KG1 (cell line): ENCODE data around the gene ZCCHC8.
"Not testable (repeated sequence)": the region's sequence is repeated elsewhere in the genome, so short reads cannot be mapped to it uniquely, and the experiment has no call there.

Source experiments
- DNase-seq: peaks from one replicate; lab custom pipeline; 2025; lab: John Stamatoyannopoulos, UW

Gene ZCCHC8

DNA sequence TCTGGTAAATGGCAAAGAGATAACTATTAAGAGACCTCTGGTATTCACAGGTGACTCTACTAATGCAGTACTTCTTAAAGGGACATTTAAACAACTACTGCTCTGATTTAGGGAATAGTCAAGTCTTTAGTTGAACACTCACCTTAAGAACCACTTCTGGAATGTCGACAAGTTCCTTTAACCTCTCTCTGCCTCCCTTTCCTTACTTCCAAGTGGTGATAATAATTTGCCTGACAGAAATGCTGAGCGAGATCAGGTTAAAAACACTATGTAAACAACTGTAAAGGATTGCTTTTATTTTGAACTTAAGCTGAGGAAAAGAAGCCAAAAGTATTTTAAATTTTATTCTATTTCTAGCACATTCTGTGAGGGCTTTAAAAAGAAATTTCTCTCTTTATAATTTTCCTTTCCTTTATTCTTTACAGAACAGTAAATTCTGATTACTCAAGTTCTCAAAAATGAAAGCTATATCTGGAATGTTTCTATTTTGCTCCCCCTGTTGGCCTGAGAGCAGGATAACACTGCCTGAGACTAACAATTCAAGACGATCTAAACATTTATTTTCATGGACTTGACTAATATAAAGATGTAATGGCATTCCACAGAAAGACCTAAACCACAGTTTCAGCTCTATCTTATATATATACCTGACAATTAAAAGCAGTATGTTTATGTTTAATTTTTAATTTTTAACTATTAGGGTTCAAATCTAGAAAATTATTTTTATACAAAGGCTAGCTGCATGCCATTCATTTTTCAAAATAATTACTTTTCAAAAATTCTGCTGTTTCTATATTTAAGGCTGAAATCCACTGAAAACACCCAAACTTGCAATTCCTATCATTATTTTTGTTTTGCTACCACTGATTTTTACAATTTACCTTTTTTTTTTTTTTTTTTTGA lies 29.2 kb downstream of the ZCCHC8 start:
- DNase-seq: no peak

DNA sequence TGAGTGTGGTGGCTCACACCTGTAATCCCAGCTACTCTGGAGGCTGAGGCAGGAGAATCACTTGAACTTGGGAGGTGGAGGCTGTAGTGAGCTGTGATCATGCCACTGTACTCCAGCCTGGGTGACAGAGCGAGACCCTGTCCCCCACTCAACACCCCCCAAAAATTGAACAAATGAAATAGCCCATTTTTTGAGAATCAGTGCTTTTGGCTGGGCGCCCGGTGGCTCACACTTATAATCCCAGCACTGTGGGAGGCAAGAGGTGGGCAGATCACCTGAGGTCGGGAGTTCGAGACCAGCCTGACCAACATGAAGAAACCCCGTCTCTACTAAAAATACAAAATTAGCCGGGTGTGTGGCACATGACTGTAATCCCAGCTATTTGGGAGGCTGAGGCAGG lies 30.2 kb downstream of the ZCCHC8 start:
- DNase-seq: not testable (repeated sequence)

DNA sequence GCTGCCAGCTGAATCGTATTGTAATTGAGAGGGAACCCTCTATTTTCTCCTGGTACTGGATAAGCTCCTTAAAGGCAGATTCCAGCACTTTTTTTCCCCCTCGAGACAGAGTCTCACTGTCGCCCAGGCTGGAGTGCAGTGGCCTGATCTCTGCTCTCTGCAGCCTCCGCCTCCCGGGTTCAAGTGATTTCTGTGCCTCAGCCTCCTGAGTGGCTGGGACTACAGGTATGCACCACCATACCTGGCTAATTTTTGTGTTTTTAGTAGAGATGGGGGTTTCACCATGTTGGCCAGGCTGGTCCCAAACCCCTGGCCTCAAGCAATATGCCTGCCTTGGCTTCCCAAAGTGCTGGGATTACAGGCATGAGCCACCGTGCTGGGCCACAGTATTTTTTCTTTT lies 30.9 kb downstream of the ZCCHC8 start:
- not testable (repeated sequence) for DNase-seq

GRCh38 chr12:122467983-122468382 lies 32.7 kb downstream of the ZCCHC8 start:
- no peak for DNase-seq

- not testable (repeated sequence) for DNase-seq
Measured at GRCh38 chr12:122464317-122465042, 36.3 kb downstream of the ZCCHC8 start.

- DNase-seq: no peak
Measured at GRCh38 chr12:122460641-122461040, 40.1 kb downstream of the ZCCHC8 start.

DNA sequence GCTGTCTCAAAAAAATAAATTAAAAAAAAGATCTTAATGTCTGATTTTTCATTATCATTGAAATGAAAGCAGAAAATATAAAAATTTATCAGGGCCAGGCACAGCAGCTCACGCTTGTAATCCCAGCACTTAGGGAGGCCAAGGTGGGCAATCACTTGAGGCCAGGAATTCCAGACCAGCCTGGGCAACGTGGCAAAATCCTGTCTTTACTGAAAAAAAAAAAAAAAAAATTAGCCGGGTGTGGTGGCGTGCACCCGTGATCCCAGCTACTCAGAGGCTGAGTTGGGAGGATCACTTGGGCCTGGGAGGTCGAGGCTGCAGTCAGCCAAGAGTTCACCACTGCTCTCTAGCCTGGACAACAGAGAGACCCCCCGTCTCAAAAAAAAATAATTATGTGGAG lies 40.7 kb downstream of the ZCCHC8 start:
- no peak for DNase-seq

DNA sequence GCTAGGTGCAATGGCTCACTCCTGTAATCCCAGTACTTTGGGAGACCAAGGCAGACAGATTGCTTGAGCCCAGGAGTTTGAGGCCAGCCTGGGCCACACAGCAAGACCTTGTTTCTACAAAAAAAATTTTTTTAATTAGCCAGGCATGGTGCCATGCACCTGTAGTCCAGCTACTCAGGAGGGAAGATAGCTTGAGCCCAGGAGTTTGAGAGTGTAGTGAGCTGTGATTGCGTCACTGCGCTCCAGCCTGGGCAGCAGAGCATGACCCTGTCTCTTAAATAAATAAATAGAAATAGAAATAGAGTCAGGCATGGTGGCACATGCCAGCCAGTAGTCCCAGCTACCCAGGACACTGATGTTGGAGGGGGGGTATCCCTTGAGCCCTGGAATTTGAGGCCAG lies 41.5 kb downstream of the ZCCHC8 start:
- no peak for DNase-seq

DNA sequence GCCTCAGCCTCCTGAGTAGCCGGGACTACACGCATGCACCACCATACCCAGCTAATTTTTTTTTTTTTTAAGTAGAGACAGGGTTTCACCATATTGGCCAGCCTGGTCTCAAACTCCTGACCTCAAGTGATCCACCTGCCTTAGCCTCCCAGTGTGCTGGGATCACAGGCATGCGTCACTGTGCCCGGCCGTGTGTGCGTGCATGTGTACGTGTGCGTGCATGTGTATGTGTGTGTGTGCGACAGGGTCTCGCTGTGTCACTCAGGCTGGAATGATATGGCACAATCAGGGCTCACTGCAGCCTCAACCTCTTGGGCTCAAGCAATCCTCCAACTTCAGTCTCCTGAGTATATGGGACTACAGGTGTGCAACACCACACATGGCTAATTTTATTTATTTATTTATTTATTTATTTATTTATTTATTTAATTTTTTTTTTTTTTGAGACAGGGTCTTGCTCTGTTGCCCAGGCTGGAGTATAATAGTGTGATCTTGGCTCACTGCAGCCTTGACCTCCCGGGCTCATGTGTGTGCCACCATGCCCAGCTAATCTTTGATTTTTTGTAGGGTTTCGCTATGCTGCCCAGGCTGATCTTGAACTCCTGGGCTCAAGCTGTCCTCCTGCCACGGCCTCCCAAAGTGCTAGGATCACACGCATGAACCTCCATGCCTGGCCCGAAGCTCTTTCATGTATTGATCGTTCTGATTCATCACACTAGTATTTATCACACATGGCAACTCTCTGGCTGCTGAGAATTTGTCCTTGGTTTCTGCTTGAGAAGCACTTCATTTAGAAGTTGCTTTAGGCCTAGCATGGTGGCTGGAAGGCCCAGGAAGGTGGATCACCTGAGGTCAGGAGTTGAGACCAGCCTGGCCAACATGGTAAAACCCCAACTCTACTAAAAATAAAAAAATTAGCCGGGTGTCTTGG lies 42.4 kb downstream of the ZCCHC8 start:
- DNase-seq: no peak

GRCh38 chr12:122457627-122458026 lies 43.1 kb downstream of the ZCCHC8 start:
- no peak for DNase-seq

- DNase-seq: no peak
Measured at GRCh38 chr12:122454739-122455138, 46.0 kb downstream of the ZCCHC8 start.

DNA sequence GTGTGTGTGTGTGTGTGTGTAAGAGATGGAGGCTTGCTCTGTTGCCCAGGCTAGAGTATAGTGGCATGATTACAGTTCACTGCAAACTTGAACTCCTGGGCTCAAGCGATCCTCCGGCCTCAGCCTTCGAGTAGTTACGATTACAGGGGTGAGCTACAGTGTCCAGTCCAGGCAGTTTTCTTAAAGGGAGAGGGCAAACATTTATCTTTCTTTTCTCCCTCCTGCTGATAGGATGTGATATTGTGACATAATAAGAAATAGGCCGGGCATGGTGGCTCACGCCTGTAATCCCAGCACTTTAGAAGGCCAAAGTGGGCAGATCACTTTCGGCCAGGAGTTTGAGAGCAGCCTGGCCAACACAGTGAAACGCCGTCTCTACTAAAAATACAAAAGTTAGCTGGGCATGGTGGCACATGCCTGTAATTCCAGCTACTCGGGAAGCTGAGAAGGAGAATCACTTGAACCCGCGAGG lies 46.4 kb downstream of the ZCCHC8 start:
- DNase-seq: no peak

- no peak for DNase-seq
Measured at GRCh38 chr12:122452701-122453285, 47.9 kb downstream of the ZCCHC8 start.

DNA sequence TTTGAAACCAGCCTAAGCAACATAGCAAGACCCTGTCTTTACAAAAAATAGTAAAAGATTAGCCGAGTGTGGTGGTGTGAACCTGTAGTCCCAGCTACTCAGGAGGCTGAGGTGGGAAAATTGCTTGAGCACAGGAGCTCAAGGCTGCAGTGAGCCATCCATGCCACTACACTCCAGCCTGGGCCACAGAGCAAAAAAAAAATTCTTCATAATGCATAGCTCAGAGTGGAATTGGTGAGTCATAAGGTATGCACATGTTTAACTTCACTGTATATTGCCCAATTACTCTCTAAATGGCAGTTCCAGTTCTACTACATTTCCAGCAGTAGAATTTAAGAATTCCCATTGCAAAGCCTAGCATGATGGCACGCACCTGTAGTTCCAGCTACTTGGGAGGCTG lies 51.4 kb downstream of the ZCCHC8 start:
- DNase-seq: no peak

GRCh38 chr12:122447825-122448224 lies 52.9 kb downstream of the ZCCHC8 start:
- DNase-seq: not testable (repeated sequence)

GRCh38 chr12:122446390-122446789 lies 54.3 kb downstream of the ZCCHC8 start:
- not testable (repeated sequence) for DNase-seq

- DNase-seq: not testable (repeated sequence)
Measured at GRCh38 chr12:122444071-122444470, 56.7 kb downstream of the ZCCHC8 start.

DNA sequence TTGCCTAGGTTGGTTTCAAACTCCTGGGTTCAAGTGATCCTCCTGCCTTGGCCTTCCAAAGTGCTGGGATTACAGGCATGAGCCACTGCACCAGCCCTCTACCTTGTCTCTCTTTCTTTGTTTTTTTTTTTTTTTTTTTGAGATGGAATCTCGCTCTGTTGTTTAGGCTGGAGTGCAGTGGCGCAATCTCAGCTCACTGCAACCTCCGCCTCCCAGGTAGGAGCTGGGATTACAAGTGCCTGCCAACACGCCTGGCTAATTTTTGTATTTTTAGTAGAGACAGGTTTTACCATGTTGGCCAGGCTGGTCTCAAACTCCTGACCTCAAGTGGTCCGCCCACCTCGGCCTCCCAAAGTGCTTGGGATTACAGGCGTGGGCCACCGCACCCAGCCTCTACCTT lies 61.9 kb downstream of the ZCCHC8 start:
- DNase-seq: not testable (repeated sequence)

GRCh38 chr12:122437656-122438121 lies 63.0 kb downstream of the ZCCHC8 start:
- DNase-seq: no peak

- DNase-seq: no peak
Measured at GRCh38 chr12:122435186-122435585, 65.5 kb downstream of the ZCCHC8 start.

DNA sequence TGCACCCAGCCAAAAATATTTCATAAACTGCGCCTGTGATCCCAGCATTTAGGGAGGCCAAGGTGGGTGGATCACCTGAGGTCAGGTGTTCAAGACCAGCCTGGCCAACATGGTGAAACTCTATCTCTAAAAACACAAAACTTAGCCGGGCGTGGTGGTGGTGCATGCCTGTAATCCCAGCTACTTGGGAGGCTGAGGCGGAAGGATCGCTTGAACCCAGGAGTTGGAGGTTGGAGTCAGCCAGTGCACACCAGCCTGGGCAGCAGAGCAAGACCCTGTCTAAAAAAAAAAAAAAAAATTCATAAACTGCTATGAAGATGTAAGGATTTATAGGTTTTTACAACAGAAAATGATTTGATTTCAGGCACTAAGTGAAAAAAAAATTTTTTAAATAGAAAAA lies 71.7 kb downstream of the ZCCHC8 start:
- DNase-seq: not testable (repeated sequence)
